Tongue (tissue), 2 donors: Measurements from ENCODE around the gene CEP70. TPM values are rescaled to one million over a fixed set of nuclear protein-coding genes. Genes with fewer than 3 reads are reported as not detected.

Source experiments
- DNase-seq: peaks from one replicate; pipeline ENCODE4 v3.0.0-alpha.2; 2015
- total RNA-seq: library from RNA; depleted of rRNA; stranded (reverse); fragments of >200 nt; gene quantifications from one replicate; pipeline ENCODE4 v1.2.3, GENCODE V29; 2014

Gene CEP70
- total RNA-seq, 1 donor from 2014 or later = 57.7 TPM

DNA sequence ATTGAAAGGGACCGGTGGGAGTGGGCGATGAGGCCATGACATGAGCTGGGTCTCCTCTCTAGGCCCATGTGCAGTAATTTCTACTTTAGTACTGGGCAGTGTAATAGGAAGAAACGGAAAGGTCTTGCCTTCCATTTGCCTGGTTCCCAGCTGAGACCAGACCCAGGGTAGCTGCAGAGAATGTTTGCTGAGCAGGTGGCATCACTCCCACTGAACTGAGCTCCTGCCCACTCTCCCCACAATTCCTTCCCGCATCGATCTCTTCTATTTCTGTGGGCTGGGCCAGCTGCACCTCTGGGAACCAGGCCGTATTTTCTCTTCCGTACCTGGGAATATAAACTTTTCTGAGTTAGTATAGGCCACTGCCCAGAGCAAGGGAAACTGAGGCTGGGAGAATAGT lies 143.9 kb downstream of the CEP70 start:
- DNase-seq = no peak

DNA sequence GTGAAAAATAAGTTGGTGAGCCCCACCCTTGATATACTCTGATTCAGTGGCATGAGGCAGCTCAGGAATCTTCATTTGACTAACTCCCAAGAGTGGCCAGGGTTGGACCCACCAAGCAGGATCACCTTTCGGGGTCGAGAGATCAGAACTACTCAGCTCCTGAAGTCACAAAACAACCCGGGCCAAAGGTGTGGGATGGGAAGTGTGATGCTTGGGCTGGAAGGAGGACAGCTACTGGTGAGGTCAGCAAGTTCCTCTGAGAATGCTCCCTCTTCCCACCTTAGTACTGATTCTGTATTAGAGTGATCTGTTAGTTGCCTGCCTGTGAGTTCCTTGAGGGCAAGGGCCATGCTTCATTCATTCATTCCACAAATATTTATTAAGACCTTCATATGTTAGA lies 144.6 kb downstream of the CEP70 start:
- no peak for DNase-seq

DNA sequence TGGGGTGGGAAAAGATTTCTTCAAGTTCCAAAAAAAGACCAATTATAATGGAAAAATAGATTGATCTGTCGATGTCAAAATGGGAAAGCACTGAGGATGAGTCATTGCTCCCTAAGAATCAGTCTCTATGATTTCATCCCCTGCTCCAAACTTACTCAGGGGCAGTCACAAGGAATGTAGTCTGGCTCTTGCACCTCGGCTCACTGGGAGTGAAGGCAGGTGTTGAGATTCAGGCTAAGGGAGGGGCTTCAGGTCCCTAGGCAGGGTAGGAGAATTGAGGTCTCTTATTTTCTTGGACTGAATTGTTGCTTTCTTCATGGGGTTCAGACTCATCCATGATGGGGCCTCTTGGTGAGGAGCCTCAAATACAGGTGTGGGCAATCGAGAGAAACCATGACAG lies 145.4 kb downstream of the CEP70 start:
- no peak for DNase-seq

DNA sequence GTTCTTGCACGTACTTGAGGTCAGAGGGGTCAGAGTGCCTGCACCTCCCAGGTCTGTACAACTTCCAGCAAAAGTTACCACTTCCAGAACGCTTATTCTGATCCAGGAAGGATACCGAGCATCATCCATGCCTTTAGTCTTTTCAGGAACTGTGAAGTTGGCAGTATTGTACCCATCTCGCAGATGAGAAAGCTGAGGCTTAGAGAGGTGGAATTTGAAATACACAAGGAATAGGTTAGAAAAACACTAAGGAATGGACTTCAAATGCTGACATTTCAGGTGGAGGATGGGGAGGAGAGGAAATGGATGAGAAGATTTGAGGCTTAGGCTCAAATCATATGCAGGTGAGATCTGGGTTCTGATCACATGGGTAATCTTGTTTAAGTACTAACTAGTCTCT lies 148.4 kb downstream of the CEP70 start:
- no peak for DNase-seq

DNA sequence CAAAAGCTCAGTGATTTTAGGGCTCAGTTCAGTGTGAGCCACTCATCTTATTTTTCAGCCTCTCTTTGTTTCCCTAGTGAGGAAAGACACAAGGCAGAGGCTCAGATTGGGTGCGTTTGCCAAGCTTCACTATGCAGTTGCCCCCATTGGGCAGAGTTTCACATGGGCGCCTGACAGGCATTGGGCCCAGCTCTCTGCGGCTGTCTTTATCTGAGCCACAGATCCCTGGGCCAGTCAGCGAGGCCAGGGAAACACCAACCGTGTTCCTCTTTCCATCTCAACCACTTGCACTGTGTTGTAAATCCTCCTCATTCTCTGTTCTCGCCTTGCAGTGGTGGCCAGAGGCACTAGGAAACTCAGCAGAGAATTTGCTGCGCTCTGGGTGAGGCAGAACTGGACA lies 148.8 kb downstream of the CEP70 start:
- DNase-seq = no peak

Other genes starting within 250 kb of the CEP70 start
- 43.0 TPM for gene MRAS, start 245.7 kb downstream of the CEP70 start, total RNA-seq
- 5.8 TPM for gene ESYT3, start 159.6 kb downstream of the CEP70 start, total RNA-seq
- gene FAIM, start 14.5 kb upstream of the CEP70 start, total RNA-seq = 11.6 TPM
- gene PIK3CB, start 240.7 kb upstream of the CEP70 start, total RNA-seq = 24.1 TPM